Fibroblast of villous mesenchyme (primary cell): Measurements from ENCODE around the gene DET1. TPM values are rescaled to one million over a fixed set of nuclear protein-coding genes. Genes with fewer than 3 reads are reported as not detected.

Experiments used
- DNase-seq: peaks from one replicate; pipeline ENCODE4 v3.0.0-alpha.2; 2010; ENCODE audit warnings: low read depth
- H3K4me3 ChIP-seq: 2 replicates; pipeline ENCODE4 v1.5.1; 2011; ENCODE audit warnings: low read depth, mild to moderate bottlenecking, low read length
- CTCF ChIP-seq: IDR thresholded peaks from 2 replicates; pipeline ENCODE4 v1.5.1; 2012; ENCODE audit warnings: low read depth, mild to moderate bottlenecking, low read length; ENCODE audit not compliant: insufficient read depth
- total RNA-seq: library from RNA; depleted of rRNA; stranded (reverse); fragments of >200 nt; gene quantifications from 2 replicates; pipeline ENCODE4 v1.2.3, GENCODE V29; 2012

DET1 gene
- total RNA-seq, 1 donor: 7.8 TPM

GRCh38 chr15:88509964-88510363, 36.5 kb downstream of the DET1 start:
- H3K4me3 ChIP-seq: no peak overlapping the region
- no peak for DNase-seq
- TF ChIP-seq CTCF: no peak

GRCh38 chr15:88509321-88509720, 37.2 kb downstream of the DET1 start:
- no peak for DNase-seq
- TF ChIP-seq CTCF: no peak
- H3K4me3 ChIP-seq: no peak overlapping the region

- no peak overlapping the region for H3K4me3 ChIP-seq
- DNase-seq: no peak
- no peak for TF ChIP-seq CTCF
These were observed 39.9 kb downstream of the DET1 start for GRCh38 chr15:88506628-88507027.

GRCh38 chr15:88505721-88506120, 40.8 kb downstream of the DET1 start:
- TF ChIP-seq CTCF: no peak
- H3K4me3 ChIP-seq: no peak overlapping the region
- DNase-seq: no peak

GRCh38 chr15:88504445-88504844, 42.0 kb downstream of the DET1 start:
- TF ChIP-seq CTCF: no peak
- H3K4me3 ChIP-seq: no peak overlapping the region
- no peak for DNase-seq

- no peak overlapping the region for H3K4me3 ChIP-seq
- no peak for DNase-seq
- no peak for TF ChIP-seq CTCF
These were observed 47.5 kb downstream of the DET1 start for GRCh38 chr15:88498996-88499395.

GRCh38 chr15:88497109-88497765, 49.2 kb downstream of the DET1 start:
- no peak for TF ChIP-seq CTCF
- no peak for DNase-seq
- H3K4me3 ChIP-seq: no peak overlapping the region
